K562 (cell line): ENCODE measurements around the gene SYT17. TPM values are rescaled to one million over a fixed set of nuclear protein-coding genes. Genes with fewer than 3 reads are reported as not detected.

ENCODE experiments used
- CHD2 ChIP-seq: IDR thresholded peaks from 2 replicates; pipeline ENCODE4 v1.6.1; 2011; ENCODE audit warnings: low read depth, low read length
- EZH2 ChIP-seq: IDR thresholded peaks from 2 replicates; pipeline ENCODE4 v1.6.1; 2012; ENCODE audit warnings: low read depth, mild to moderate bottlenecking, inconsistent platforms, low read length, borderline replicate concordance
- NFYB ChIP-seq: IDR thresholded peaks from 2 replicates; pipeline ENCODE4 v1.6.1; 2011; ENCODE audit warnings: mild to moderate bottlenecking, moderate library complexity; ENCODE audit not compliant: insufficient read length; ENCODE audit errors: extremely low read depth
- TAL1 ChIP-seq: fragments of 450-650 bp; IDR thresholded peaks from 2 replicates; pipeline ENCODE4 v1.6.1; 2016; ENCODE audit warnings: mild to moderate bottlenecking
- TCF7 ChIP-seq: sonication (generic); IDR thresholded peaks from 2 replicates; pipeline ENCODE4 v1.6.1; 2016; ENCODE audit warnings: antibody characterized with exemption, borderline replicate concordance
- TFAM ChIP-seq: fragments of 250-450 bp; sonication (Bioruptor Pico); conservative IDR thresholded peaks from 2 replicates; pipeline ENCODE4 v1.5.0; 2021; ENCODE audit warnings: mild to moderate bottlenecking, moderate library complexity
- ZBTB17 ChIP-seq: fragments of 450-650 bp; formaldehyde crosslinking; IDR thresholded peaks from 2 replicates; pipeline ENCODE4 v1.4.0; 2020; ENCODE audit warnings: mild to moderate bottlenecking
- ZEB2 ChIP-seq: fragments of 450-650 bp; IDR thresholded peaks from 2 replicates; pipeline ENCODE4 v1.6.1; 2016
- polyA plus RNA-seq, 8 experiments: library from polyadenylated mRNA; depleted of rRNA in 4 of 8; stranded (reverse) in 5 of 8; unstranded in 3 of 8; fragments of >200 nt; fragmentation: Nextera tagmentation in 2 of 8; fragmentation: Illumina TruSeq in 1 of 8; extraction: Ambion mirVana in 2 of 8; extraction: Trizol in 1 of 8; gene quantifications; 2 replicates each; pipeline versions ENCODE4 v1.2.1 to v1.2.3, GENCODE V29; 2011 to 2014; ENCODE audit warnings: inconsistent platforms in 1 of 8, missing spikeins in 1 of 8
- total RNA-seq, 7 experiments: library from RNA; depleted of rRNA in 6 of 7; stranded (reverse); fragments of >200 nt in 6 of 7; fragmentation: Illumina TruSeq in 2 of 7; extraction: Trizol in 2 of 7; gene quantifications; 2 replicates each; pipeline versions ENCODE4 v1.2.1 to v1.2.3, GENCODE V29; 2011 to 2021; ENCODE audit warnings: low replicate concordance in 1 of 7
- TF ChIP-seq, protein P1 (sequence below), 2 experiments: fragments of 450-650 bp; conservative IDR thresholded peaks; 2 replicates each; pipeline ENCODE4 v1.6.1; 2017; ENCODE audit warnings: mild to moderate bottlenecking in 2 of 2, moderate library complexity in 2 of 2
- TF ChIP-seq, protein P2 (sequence below), 2 experiments: fragments of 450-650 bp; IDR thresholded peaks; 2 replicates each; pipeline ENCODE4 v1.6.1; 2016; ENCODE audit warnings: mild to moderate bottlenecking in 2 of 2, borderline replicate concordance in 1 of 2, low read depth in 1 of 2, moderate library complexity in 1 of 2
- TF ChIP-seq, protein P3 (sequence below): fragments of 250-450 bp; sonication (Bioruptor Pico); IDR thresholded peaks from 2 replicates; pipeline ENCODE4 v1.4.0; 2020

The SYT17 gene
- total and polyA plus RNA-seq, 9 of the 15 experiments (the other 6 are each of a cell fraction or from before 2014, with no cell fraction given): not detected

DNA sequence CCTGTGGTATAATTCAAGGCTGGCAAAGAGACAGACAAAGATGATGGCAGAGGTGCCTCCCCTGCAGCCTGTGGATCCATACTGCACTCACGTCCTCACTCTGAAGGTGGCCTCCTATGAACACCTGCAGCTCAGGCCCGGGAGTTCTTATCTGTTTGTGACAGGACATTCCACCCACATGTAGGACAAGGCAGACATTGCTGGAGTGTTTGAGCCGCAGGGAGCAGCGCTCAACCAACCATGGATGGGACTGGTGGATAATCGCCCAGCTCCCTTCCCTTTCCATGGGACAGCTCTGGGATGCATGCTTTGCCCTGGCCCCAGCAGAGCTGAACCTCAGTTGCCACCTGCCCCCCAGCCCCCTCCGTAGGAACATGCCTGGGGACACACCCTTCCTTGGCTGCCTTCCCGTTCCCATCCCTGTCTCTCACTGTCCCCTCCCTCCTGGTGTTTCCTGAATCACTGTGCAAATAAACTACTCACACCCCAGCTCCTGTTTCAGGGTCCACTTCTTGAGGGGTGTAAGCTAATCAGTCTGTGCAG, 32.1 kb upstream of the SYT17 start (continued):
- TF ChIP-seq ZEB2 (peak; percentile 55), TCF7 (no peak), NFYB (no peak), TAL1 (peak; percentile 38; the same call in 1 of the 2 replicates), TFAM (CRISPR knock-in tag) (no peak), ZBTB17 (CRISPR knock-in tag) (no peak), CHD2 (no peak), EZH2 (no peak)
- TF ChIP-seq, protein P1, sequence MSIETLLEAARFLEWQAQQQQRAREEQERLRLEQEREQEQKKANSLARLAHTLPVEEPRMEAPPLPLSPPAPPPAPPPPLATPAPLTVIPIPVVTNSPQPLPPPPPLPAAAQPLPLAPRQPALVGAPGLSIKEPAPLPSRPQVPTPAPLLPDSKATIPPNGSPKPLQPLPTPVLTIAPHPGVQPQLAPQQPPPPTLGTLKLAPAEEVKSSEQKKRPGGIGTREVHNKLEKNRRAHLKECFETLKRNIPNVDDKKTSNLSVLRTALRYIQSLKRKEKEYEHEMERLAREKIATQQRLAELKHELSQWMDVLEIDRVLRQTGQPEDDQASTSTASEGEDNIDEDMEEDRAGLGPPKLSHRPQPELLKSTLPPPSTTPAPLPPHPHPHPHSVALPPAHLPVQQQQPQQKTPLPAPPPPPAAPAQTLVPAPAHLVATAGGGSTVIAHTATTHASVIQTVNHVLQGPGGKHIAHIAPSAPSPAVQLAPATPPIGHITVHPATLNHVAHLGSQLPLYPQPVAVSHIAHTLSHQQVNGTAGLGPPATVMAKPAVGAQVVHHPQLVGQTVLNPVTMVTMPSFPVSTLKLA (conservative IDR thresholded peaks at IDR 0.05): 0 out of 4 replicates have a peak, but pooled peaks of 1 of the 2 experiments have one; percentile 33
- TF ChIP-seq, protein P2, sequence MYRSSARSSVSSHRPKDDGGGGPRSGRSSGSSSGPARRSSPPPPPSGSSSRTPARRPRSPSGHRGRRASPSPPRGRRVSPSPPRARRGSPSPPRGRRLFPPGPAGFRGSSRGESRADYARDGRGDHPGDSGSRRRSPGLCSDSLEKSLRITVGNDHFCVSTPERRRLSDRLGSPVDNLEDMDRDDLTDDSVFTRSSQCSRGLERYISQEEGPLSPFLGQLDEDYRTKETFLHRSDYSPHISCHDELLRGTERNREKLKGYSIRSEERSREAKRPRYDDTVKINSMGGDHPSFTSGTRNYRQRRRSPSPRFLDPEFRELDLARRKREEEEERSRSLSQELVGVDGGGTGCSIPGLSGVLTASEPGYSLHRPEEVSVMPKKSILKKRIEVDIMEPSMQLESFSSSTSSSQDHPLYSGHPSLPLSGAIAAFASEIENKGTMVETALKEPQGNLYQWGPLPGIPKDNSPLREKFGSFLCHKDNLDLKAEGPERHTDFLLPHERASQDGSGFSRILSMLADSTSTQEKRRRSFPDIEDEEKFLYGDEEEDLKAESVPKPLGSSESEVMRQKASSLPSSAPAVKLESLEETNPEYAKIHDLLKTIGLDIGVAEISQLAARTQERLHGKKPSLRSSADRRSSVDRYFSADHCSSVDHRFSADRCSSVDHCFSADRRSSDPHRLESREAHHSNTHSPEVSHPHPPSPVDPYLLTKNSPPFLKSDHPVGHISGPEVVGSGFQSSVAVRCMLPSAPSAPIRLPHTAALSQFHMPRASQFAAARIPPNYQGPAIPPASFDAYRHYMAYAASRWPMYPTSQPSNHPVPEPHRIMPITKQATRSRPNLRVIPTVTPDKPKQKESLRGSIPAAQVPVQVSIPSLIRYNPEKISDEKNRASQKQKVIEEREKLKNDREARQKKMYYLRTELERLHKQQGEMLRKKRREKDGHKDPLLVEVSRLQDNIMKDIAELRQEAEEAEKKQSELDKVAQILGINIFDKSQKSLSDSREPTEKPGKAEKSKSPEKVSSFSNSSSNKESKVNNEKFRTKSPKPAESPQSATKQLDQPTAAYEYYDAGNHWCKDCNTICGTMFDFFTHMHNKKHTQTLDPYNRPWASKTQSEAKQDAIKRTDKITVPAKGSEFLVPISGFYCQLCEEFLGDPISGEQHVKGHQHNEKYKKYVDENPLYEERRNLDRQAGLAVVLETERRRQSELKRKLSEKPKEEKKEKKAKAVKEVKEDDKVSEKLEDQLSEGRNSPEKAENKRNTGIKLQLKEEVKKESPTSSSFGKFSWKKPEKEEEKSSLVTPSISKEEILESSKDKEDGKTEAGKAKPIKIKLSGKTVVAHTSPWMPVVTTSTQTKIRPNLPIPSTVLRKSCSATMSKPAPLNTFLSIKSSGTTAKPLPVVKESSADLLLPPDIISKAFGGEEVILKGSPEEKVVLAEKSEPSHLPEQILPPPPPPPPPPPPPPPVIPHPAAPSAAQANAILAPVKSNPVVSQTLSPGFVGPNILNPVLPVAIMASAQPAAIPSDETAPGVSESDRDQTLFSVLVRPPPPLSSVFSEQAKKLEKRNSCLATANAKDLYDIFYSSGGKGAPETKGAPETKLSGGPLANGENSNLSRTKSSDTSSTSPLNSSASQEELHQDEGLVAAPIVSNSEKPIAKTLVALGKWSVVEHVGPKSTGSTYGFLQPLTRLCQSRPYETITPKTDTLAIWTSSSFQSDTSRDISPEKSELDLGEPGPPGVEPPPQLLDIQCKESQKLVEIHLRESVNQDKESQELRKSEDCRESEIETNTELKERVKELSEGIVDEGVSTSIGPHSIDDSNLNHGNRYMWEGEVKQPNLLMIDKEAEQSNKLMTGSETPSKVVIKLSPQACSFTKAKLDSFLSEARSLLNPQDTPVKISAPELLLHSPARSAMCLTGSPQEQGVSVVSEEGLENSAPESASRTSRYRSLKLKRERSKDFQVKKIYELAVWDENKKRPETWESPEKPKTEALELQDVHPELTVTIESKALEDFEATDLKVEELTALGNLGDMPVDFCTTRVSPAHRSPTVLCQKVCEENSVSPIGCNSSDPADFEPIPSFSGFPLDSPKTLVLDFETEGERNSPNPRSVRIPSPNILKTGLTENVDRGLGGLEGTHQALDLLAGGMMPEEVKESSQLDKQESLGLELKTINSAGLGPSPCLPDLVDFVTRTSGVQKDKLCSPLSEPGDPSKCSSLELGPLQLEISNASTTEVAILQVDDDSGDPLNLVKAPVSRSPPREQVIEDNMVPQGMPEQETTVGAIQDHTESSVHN (IDR thresholded peaks at IDR 0.05; ENCODE audit: borderline replicate concordance in 1 of 2, low read depth in 1 of 2): no peak
- TF ChIP-seq, protein P3, sequence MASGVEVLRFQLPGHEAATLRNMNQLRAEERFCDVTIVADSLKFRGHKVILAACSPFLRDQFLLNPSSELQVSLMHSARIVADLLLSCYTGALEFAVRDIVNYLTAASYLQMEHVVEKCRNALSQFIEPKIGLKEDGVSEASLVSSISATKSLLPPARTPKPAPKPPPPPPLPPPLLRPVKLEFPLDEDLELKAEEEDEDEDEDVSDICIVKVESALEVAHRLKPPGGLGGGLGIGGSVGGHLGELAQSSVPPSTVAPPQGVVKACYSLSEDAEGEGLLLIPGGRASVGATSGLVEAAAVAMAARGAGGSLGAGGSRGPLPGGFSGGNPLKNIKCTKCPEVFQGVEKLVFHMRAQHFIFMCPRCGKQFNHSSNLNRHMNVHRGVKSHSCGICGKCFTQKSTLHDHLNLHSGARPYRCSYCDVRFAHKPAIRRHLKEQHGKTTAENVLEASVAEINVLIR (CRISPR knock-in tag): no peak
